Posterior cingulate gyrus (tissue), 11 donors: ENCODE data around the gene ARNT2.
"Not testable (repeated sequence)": the region's sequence is repeated elsewhere in the genome, so short reads cannot be mapped to it uniquely, and the experiment has no call there.

ENCODE experiments used
- DNase-seq, 10 donors: peaks; one replicate each; pipeline versions ENCODE4 v3.0.0 to v3.0.0-alpha.2; 2020 to 2021; ENCODE audit warnings: mixed read lengths in 3 of 10
- intact Hi-C: fragments of 100-400 bp; cut with DNase I; formaldehyde crosslinking; loops from one replicate; pipeline ENCODE4 v1.15.1; 2023

Gene ARNT2

GRCh38 chr15:80626643-80627120 is 222.5 kb downstream of the ARNT2 start:
- DNase-seq: no peak

GRCh38 chr15:80629355-80629754 is 225.2 kb downstream of the ARNT2 start:
- peak in 1 of 10 donors; percentile 21 for DNase-seq
- intact Hi-C loops: no loop called here

More at GRCh38 chr15:80626643-80627120, 222.5 kb downstream of the ARNT2 start:
- intact Hi-C loops: no loop called here

- intact Hi-C loops: no loop called here
- DNase-seq: no peak
Observed at GRCh38 chr15:80630981-80631380, 226.8 kb downstream of the ARNT2 start.

GRCh38 chr15:80633221-80633620 is 229.0 kb downstream of the ARNT2 start:
- intact Hi-C loops: no loop called here
- no peak for DNase-seq

- no peak for DNase-seq
- intact Hi-C loops: no loop called here
Observed at GRCh38 chr15:80635953-80636352, 231.8 kb downstream of the ARNT2 start.

- intact Hi-C loops: no loop called here
- DNase-seq: no peak
Observed at GRCh38 chr15:80636675-80637074, 232.5 kb downstream of the ARNT2 start.

- no peak for DNase-seq
- intact Hi-C loops: no loop called here
Observed at GRCh38 chr15:80637747-80638146, 233.6 kb downstream of the ARNT2 start.

GRCh38 chr15:80638553-80639167 is 234.5 kb downstream of the ARNT2 start:
- no peak for DNase-seq
- intact Hi-C loops: no loop called here

- intact Hi-C loops: no loop called here
- no peak for DNase-seq
Observed at GRCh38 chr15:80639168-80639555, 235.0 kb downstream of the ARNT2 start.

- no peak for DNase-seq
- intact Hi-C loops: no loop called here
Observed at GRCh38 chr15:80640531-80641121, 236.4 kb downstream of the ARNT2 start.

- DNase-seq: no peak
- intact Hi-C loops: no loop called here
Observed at GRCh38 chr15:80641384-80641783, 237.2 kb downstream of the ARNT2 start.

GRCh38 chr15:80643431-80643951 is 239.3 kb downstream of the ARNT2 start:
- intact Hi-C loops: no loop called here

GRCh38 chr15:80645494-80646065 is 241.4 kb downstream of the ARNT2 start:
- intact Hi-C loops: no loop called here
- DNase-seq: no peak

More at GRCh38 chr15:80643431-80643951, 239.3 kb downstream of the ARNT2 start:
- no peak for DNase-seq

- intact Hi-C loops, DNase-seq: not testable (repeated sequence)
Observed at GRCh38 chr15:80647424-80647823, 243.2 kb downstream of the ARNT2 start.
